Kidney epithelial cell (primary cell): Measurements from ENCODE around the gene ARRDC2. TPM values are rescaled to one million over a fixed set of nuclear protein-coding genes. Genes with fewer than 3 reads are reported as not detected.
"Not testable (repeated sequence)": the region's sequence is repeated elsewhere in the genome, so short reads cannot be mapped to it uniquely, and the experiment has no call there.

ENCODE experiments used
- DNase-seq: peaks from one replicate; pipeline ENCODE4 v3.0.0-alpha.2; 2010; ENCODE audit warnings: low read depth
- H3K27me3 ChIP-seq: 2 replicates; pipeline ENCODE4 v1.6.0; 2011; ENCODE audit warnings: low read length; ENCODE audit not compliant: control insufficient read depth, insufficient read depth
- H3K36me3 ChIP-seq: 2 replicates; pipeline ENCODE4 v1.5.1; 2011; ENCODE audit warnings: low read length; ENCODE audit not compliant: control insufficient read depth, insufficient read depth
- H3K4me3 ChIP-seq: 2 replicates; pipeline ENCODE4 v1.5.1; 2011; ENCODE audit warnings: low read depth, mild to moderate bottlenecking, control low read depth, low read length
- CTCF ChIP-seq: IDR thresholded peaks from 2 replicates; pipeline ENCODE4 v1.5.1; 2011; ENCODE audit warnings: mild to moderate bottlenecking, moderate library complexity, low read length, control low read depth, inconsistent platforms; ENCODE audit not compliant: insufficient read depth, poor library complexity, severe bottlenecking
- total RNA-seq: library from RNA; depleted of rRNA; stranded (reverse); fragments of >200 nt; gene quantifications from 2 replicates; pipeline ENCODE4 v1.2.3, GENCODE V29; 2015

The ARRDC2 gene
- total RNA-seq, 1 donor from 2014 or later: 8.4 TPM

- no peaks in the 10 kb centered on the region for H3K36me3 ChIP-seq
- no peaks in the 10 kb centered on the region for H3K27me3 ChIP-seq
- TF ChIP-seq CTCF: no peak
- DNase-seq: no peak
- H3K4me3 ChIP-seq: peak overlapping the region; percentile 63
Measured at GRCh38 chr19:18001777-18002345, 6.1 kb upstream of the ARRDC2 start.

- H3K4me3 ChIP-seq: no peak overlapping the region
- no peak for TF ChIP-seq CTCF
- no peak for DNase-seq
- no peaks in the 10 kb centered on the region for H3K27me3 ChIP-seq
- no peaks in the 10 kb centered on the region for H3K36me3 ChIP-seq
Measured at GRCh38 chr19:18002347-18002850, 5.6 kb upstream of the ARRDC2 start.

- H3K27me3 ChIP-seq, H3K36me3 ChIP-seq, H3K4me3 ChIP-seq, DNase-seq: not testable (repeated sequence)
Measured at GRCh38 chr19:18005750-18006149, 2.2 kb upstream of the ARRDC2 start.

- DNase-seq: no peak
- TF ChIP-seq CTCF: peak; percentile 92
- Histone ChIP-seq H3K4me3 (peak overlapping the region; percentile 30), H3K27me3 (no peaks in the 10 kb centered on the region), H3K36me3 (no peaks in the 10 kb centered on the region)
Measured at GRCh38 chr19:18007044-18007916, 690 bp upstream of the ARRDC2 start.

- no peak for DNase-seq
- TF ChIP-seq CTCF: no peak
- H3K36me3 ChIP-seq: peaks cover 2% of the 10 kb centered on the region
- H3K4me3 ChIP-seq: peak overlapping the region; percentile 40
- no peaks in the 10 kb centered on the region for H3K27me3 ChIP-seq
Measured at GRCh38 chr19:18008814-18009213, 844 bp downstream of the ARRDC2 start.

- H3K36me3 ChIP-seq: peaks cover 2% of the 10 kb centered on the region
- DNase-seq: no peak
- no peak overlapping the region for H3K4me3 ChIP-seq
- no peaks in the 10 kb centered on the region for H3K27me3 ChIP-seq
- TF ChIP-seq CTCF: no peak
Measured at GRCh38 chr19:18009412-18010066, 1.6 kb downstream of the ARRDC2 start.
